HepG2 (cell line): Measurements from ENCODE around the gene NKAIN2. TPM values are rescaled to one million over a fixed set of nuclear protein-coding genes. Genes with fewer than 3 reads are reported as not detected.

Experiments used
- ATAC-seq: fragments of 200-7000 bp; cut with Tn5 transposase; 3 replicates; pipeline ENCODE4 v1.9.1; 2020; ENCODE audit warnings: mild to moderate bottlenecking, moderate library complexity
- BruUV-seq: library from RNA; stranded (reverse); fragments of 400-500 nt; replicated peaks from 2 replicates; lab custom pipeline; 2021; lab: Mats Ljungman, UMichigan
- CTCF ChIA-PET: fragments of 300-600 bp; formaldehyde crosslinking; extraction: SDS; loops from one replicate; lab custom pipeline; 2021; ENCODE audit warnings: low total read pairs, inconsistent platforms, low intra/inter-chr PET ratio; lab: Yijun Ruan, JAX
- POLR2A ChIA-PET: fragments of 350-600 bp; sonication (Branson Sonifier 250); formaldehyde crosslinking; loops from one replicate; lab custom pipeline; 2020; ENCODE audit warnings: antibody characterized with exemption, inconsistent platforms; lab: Yijun Ruan, JAX
- DNase-seq: peaks from one replicate; pipeline ENCODE4 v3.0.0-alpha.2; 2015; ENCODE audit warnings: low spot score
- FAIRE-seq: peaks from 3 replicates; lab custom pipeline; 2011; peaks lifted over from hg19 to GRCh38; lab: Jason Lieb, UNC
- H2AFZ ChIP-seq: one replicate; pipeline ENCODE4 v1.6.1; 2011; ENCODE audit warnings: low read length, inconsistent platforms
- H3K27ac ChIP-seq: fragments of 300-600 bp; 3 replicates; pipeline ENCODE4 v1.8.0; 2011; ENCODE audit warnings: mixed run types, mild to moderate bottlenecking, mixed read lengths, low read length, inconsistent platforms; ENCODE audit not compliant: insufficient read depth; ENCODE audit errors: extremely low read length
- H3K27me3 ChIP-seq, 2 experiments: fragments of 200-600 bp in 1 of 2; 2 replicates in 1 of 2; 3 replicates in 1 of 2; pipeline versions ENCODE4 v1.6.0 to v1.8.0; 2011; ENCODE audit warnings: low read length in 2 of 2, mild to moderate bottlenecking in 2 of 2, moderate library complexity in 2 of 2, inconsistent platforms in 1 of 2; ENCODE audit not compliant: insufficient read depth in 2 of 2, control insufficient read depth in 1 of 2
- H3K36me3 ChIP-seq, 2 experiments: fragments of 200-600 bp in 1 of 2; replicated peaks in 1 of 2; 2 replicates in 1 of 2; 3 replicates in 1 of 2; pipeline versions ENCODE4 v1.5.1 to v1.8.0; 2011; ENCODE audit warnings: low read length in 2 of 2, inconsistent platforms in 1 of 2; ENCODE audit not compliant: insufficient read depth in 2 of 2, control insufficient read depth in 1 of 2
- H3K4me1 ChIP-seq: 2 replicates; pipeline ENCODE4 v1.5.1; 2012; ENCODE audit warnings: low read length, inconsistent platforms; ENCODE audit not compliant: insufficient read depth
- H3K4me2 ChIP-seq: 2 replicates; pipeline ENCODE4 v1.6.0; 2011; ENCODE audit warnings: low read depth, low read length, inconsistent platforms
- H3K4me3 ChIP-seq, 3 experiments: fragments of 200-600 bp in 1 of 3; sonication (generic), shearing (Covaris generic) in 1 of 3; replicated peaks in 1 of 3; 2 replicates each; pipeline ENCODE4 v1.5.1; 2011 to 2016; ENCODE audit warnings: low read length in 3 of 3, inconsistent platforms in 2 of 3, low read depth in 2 of 3, mild to moderate bottlenecking in 2 of 3, control low read depth in 1 of 3, mixed read lengths in 1 of 3; ENCODE audit not compliant: insufficient read depth in 1 of 3
- H3K79me2 ChIP-seq: one replicate; pipeline ENCODE4 v1.6.1; 2011; ENCODE audit warnings: low read length, inconsistent platforms; ENCODE audit not compliant: insufficient read depth
- H3K9ac ChIP-seq: 2 replicates; pipeline ENCODE4 v1.6.0; 2011; ENCODE audit warnings: mild to moderate bottlenecking, low read depth, low read length, inconsistent platforms; ENCODE audit not compliant: insufficient read depth
- H3K9me3 ChIP-seq: 2 replicates; pipeline ENCODE4 v1.5.1; 2012; ENCODE audit warnings: mild to moderate bottlenecking, low read length
- H4K20me1 ChIP-seq: 2 replicates; pipeline ENCODE4 v1.6.0; 2011; ENCODE audit warnings: inconsistent platforms, mild to moderate bottlenecking, low read length, moderate library complexity; ENCODE audit not compliant: insufficient read depth
- PTBP1 ChIP-seq: fragments of 200-400 bp; formaldehyde crosslinking; IDR thresholded peaks from 2 replicates; pipeline ENCODE4 v1.6.1; 2018; ENCODE audit warnings: low read length, low read depth; ENCODE audit not compliant: poor library complexity, severe bottlenecking
- SPEN ChIP-seq: sonication (generic); formaldehyde crosslinking; IDR thresholded peaks from 2 replicates; pipeline ENCODE4 v1.5.1; 2020; ENCODE audit warnings: low read depth, mild to moderate bottlenecking, missing genetic modification reagents
- ZNF274 ChIP-seq: sonication (generic); formaldehyde crosslinking; IDR thresholded peaks from 2 replicates; pipeline ENCODE4 v1.5.1; 2020; ENCODE audit warnings: mild to moderate bottlenecking, missing genetic modification reagents
- ZNF652 ChIP-seq: IDR thresholded peaks from 2 replicates; pipeline ENCODE4 v1.6.1; 2016; ENCODE audit warnings: low read depth, borderline replicate concordance
- WGBS: methylation state at CpG from one replicate; pipeline ENCODE4 v1.1.6; 2017; ENCODE audit warnings: low lambda C conversion rate; 5-methylcytosine and 5-hydroxymethylcytosine counted together
- in situ Hi-C: cut with HindIII; loops from 2 replicates; pipeline ENCODE4 v1.10.0; 2017; ENCODE audit warnings: low pct_unique_long_range_greater_than_20kb; ENCODE audit not compliant: extremely low pct_ligation_motif_present
- intact Hi-C: fragments of 100-400 bp; cut with micrococcal nuclease; formaldehyde crosslinking; loops from one replicate; pipeline ENCODE4 v1.10.0; 2022; ENCODE audit not compliant: unreplicated experiment
- polyA plus RNA-seq, 8 experiments: library from polyadenylated mRNA; depleted of rRNA in 3 of 8; stranded (reverse) in 7 of 8; unstranded in 1 of 8; fragments of >200 nt; fragmentation: Illumina TruSeq in 4 of 8; extraction: Trizol in 4 of 8; gene quantifications; 2 replicates each; pipeline versions ENCODE4 v1.2.1 to v1.2.3, GENCODE V29; 2011 to 2016; ENCODE audit warnings: low read depth in 4 of 8, missing spikeins in 1 of 8, mixed read lengths in 1 of 8; ENCODE audit not compliant: insufficient read depth in 1 of 8
- total RNA-seq, 5 experiments: library from RNA; depleted of rRNA; stranded (reverse); fragments of >200 nt; fragmentation: Illumina TruSeq; extraction: Trizol; gene quantifications; 2 replicates each; pipeline ENCODE4 v1.2.3, GENCODE V29; 2016; ENCODE audit warnings: low read depth in 1 of 5

The NKAIN2 gene
- total and polyA plus RNA-seq, 2 of the 13 experiments (the other 11 are each of a cell fraction or from before 2014, with no cell fraction given), result not detected

DNA sequence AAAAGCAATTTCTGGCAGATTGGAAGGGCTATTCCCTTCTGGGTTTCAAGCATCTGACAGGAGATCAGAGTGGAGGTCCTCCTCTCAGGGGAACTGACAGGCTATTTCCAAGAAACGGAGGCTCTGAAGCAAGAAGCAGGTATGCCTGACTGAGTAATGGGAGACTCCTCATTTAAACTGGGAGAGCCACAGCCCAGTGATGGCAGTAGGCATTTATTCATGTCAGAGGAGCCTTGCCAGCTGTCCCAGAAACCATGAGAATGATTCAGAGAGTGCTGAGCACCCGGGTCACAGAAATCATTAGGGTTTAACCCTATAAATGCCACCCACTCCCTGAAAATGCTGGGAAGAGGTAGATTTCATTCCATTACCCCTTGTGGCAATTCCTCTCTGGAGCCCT is 911.1 kb downstream of the NKAIN2 start:
- ChIA-PET CTCF (no interaction called here), POLR2A (no interaction called here)
- no TSS peak for BruUV-seq
- ATAC-seq (no peak), FAIRE-seq (no peak), DNase-seq (no peak)
- H3K4me3 ChIP-seq, result no peak overlapping the region
- TF ChIP-seq ZNF652 (CRISPR knock-in tag) (0 out of 2 replicates have a peak, but pooled peaks have one; percentile 38), SPEN (CRISPR knock-in tag) (no peak)
- H3K79me2 ChIP-seq, result no peaks in the 10 kb centered on the region
- no peak overlapping the region for H2AFZ ChIP-seq
- intact Hi-C loops (no loop called here), in situ Hi-C loops (no loop called here)
- H3K36me3 ChIP-seq, result no peaks in the 10 kb centered on the region
- H3K9ac ChIP-seq, result no peak overlapping the region
- H3K27me3 ChIP-seq, result no peaks in the 10 kb centered on the region
- 0% methylated on average over 2 of the region's 2 CpGs for WGBS
- H3K4me1 ChIP-seq, result no peaks in the 10 kb centered on the region
- no peak overlapping the region for H3K4me2 ChIP-seq
- no peaks in the 10 kb centered on the region for H4K20me1 ChIP-seq
- no peaks in the 10 kb centered on the region for H3K9me3 ChIP-seq
- H3K27ac ChIP-seq, result no peak overlapping the region

DNA sequence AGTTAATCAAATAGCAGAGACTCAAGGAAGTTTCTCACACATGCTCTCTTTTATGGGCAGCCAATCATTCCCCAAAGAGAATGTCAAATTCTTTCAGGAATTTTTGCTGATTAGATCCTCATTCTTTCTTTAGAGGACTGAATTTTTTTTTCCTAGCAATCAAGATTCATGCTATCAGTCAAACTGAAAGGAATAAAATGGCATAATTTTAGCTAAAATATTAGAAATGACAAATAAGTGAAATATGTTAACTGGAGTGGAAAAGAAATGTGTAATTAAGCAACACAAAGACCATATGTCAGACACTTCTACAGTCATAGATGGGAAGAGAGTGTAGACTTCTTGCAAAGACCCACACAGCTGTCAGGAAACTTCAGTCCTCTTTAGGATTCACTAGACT is 916.2 kb downstream of the NKAIN2 start:
- intact Hi-C loops (no loop called here), in situ Hi-C loops (no loop called here)
- Histone ChIP-seq H4K20me1 (no peaks in the 10 kb centered on the region), H3K4me3 (no peak overlapping the region), H3K36me3 (no peaks in the 10 kb centered on the region), H3K79me2 (no peaks in the 10 kb centered on the region), H3K9ac (no peak overlapping the region), H3K27me3 (no peaks in the 10 kb centered on the region), H2AFZ (no peak overlapping the region), H3K4me2 (no peak overlapping the region)
- CTCF ChIA-PET, result no interaction called here
- no TSS peak for BruUV-seq
- POLR2A ChIA-PET, result no interaction called here
- FAIRE-seq (no peak), DNase-seq (no peak)
- no peak for TF ChIP-seq ZNF274
- no peak for TF ChIP-seq PTBP1
- TF ChIP-seq, all 625 proteins: peak for 0
- Histone ChIP-seq H3K27ac (no peak overlapping the region), H3K4me1 (no peaks in the 10 kb centered on the region), H3K9me3 (no peaks in the 10 kb centered on the region)
- ATAC-seq, result no peak
